Measurements from ENCODE around the gene GLUD1.

The GLUD1 gene

DNA sequence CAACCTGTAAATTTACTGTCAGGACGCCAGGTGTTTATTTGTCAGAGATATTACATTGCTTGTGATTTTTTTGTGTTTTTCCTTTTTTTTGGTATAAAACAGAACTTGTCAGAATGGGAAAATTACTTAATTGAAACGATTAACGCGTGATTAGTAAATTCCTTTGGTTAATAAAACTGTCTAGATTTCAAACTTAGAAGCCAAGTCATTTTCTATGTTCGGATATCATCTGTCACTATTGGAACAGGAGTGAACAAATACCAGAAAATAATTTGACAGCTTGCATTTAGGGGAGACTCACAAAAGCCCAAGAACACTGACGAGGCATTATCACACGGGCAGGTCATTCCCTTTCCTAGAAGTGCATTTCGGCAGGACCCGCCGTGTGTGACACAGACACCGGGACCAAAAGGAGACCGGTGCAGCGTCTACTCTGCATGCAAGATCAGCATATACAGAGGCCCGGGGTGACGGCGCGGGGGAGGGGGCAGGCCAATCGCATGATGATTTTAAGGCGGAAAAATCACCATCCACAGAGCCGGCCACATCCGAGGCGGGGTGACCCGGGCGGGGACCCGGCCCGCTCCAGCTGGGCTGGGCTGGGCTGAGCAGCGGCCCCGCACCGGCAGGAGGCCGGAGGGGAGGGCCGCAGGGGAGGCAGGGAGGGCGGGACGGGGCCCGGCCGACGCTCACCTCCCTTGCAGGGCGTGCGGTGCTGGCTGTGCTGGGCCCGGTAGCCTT is 841 bp downstream of the GLUD1 start:
- TF ChIP-seq ISL1 (CRISPR knock-in tag; IDR thresholded peaks at IDR 0.05): no peak
- peak; percentile 30 for ATAC-seq

- no peak for ATAC-seq
Observed at GRCh38 chr10:87092861-87093631, 1.6 kb downstream of the GLUD1 start.

DNA sequence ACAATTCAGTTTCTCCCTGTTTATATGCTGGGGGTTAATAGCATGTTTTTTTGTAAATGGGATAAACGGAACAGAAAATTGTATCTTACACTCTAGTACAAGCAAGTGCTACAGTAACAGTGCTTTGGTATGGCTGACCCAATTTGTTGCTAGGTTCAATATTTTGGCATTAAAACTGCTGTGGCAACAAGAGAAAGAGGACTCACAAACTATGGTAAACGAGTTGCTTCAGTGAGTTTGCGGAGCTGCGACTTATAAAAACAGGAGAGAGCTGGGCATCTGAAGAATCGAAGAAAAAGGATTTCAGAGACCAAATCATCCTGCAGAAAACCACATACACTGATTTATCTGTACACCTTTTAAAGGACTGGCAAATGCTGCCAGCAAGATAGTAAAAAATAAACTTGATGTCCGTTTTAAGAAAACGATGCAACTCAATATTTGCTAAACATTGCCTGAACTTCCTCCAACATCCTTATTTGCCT is 2.2 kb downstream of the GLUD1 start:
- no peak for ATAC-seq
- TF ChIP-seq BACH2 (CRISPR knock-in tag; IDR thresholded peaks at IDR 0.05; ENCODE audit: borderline replicate concordance): no peak
- TF ChIP-seq TOX (CRISPR knock-in tag; IDR thresholded peaks at IDR 0.05; ENCODE audit: borderline replicate concordance): no peak
- no peak for TF ChIP-seq ZC3H10 (CRISPR knock-in tag; IDR thresholded peaks at IDR 0.05)
- TF ChIP-seq CSDC2 (CRISPR knock-in tag; IDR thresholded peaks at IDR 0.05): no peak
- TF ChIP-seq PATZ1 (CRISPR knock-in tag; IDR thresholded peaks at IDR 0.05; ENCODE audit: borderline replicate concordance): no peak
- no peak for TF ChIP-seq POU6F1 (CRISPR knock-in tag; IDR thresholded peaks at IDR 0.05; ENCODE audit: borderline replicate concordance, low read depth)
- no peak for TF ChIP-seq RARB (CRISPR knock-in tag; IDR thresholded peaks at IDR 0.05)
- TF ChIP-seq ARNTL (CRISPR knock-in tag; IDR thresholded peaks at IDR 0.05; ENCODE audit: borderline replicate concordance, low read depth): no peak
- no peak for TF ChIP-seq ZFP30 (CRISPR knock-in tag; IDR thresholded peaks at IDR 0.05)
- TF ChIP-seq ZNF8 (CRISPR knock-in tag; IDR thresholded peaks at IDR 0.05): no peak
- no peak for TF ChIP-seq OSR1 (CRISPR knock-in tag; IDR thresholded peaks at IDR 0.05)
- TF ChIP-seq ZNF70 (CRISPR knock-in tag; IDR thresholded peaks at IDR 0.05): no peak
- TF ChIP-seq SNAI2 (CRISPR knock-in tag; IDR thresholded peaks at IDR 0.05): no peak

More at GRCh38 chr10:87092861-87093631, 1.6 kb downstream of the GLUD1 start:
- TF ChIP-seq ARNTL (CRISPR knock-in tag; IDR thresholded peaks at IDR 0.05; ENCODE audit: borderline replicate concordance, low read depth) (no peak), ZNF70 (CRISPR knock-in tag; IDR thresholded peaks at IDR 0.05) (no peak)

- no peak for TF ChIP-seq ZFP30 (CRISPR knock-in tag; IDR thresholded peaks at IDR 0.05)
- no peak for TF ChIP-seq SNAI2 (CRISPR knock-in tag; IDR thresholded peaks at IDR 0.05)
- no peak for TF ChIP-seq ESRRG (CRISPR knock-in tag; IDR thresholded peaks at IDR 0.05)
- TF ChIP-seq, protein P1, sequence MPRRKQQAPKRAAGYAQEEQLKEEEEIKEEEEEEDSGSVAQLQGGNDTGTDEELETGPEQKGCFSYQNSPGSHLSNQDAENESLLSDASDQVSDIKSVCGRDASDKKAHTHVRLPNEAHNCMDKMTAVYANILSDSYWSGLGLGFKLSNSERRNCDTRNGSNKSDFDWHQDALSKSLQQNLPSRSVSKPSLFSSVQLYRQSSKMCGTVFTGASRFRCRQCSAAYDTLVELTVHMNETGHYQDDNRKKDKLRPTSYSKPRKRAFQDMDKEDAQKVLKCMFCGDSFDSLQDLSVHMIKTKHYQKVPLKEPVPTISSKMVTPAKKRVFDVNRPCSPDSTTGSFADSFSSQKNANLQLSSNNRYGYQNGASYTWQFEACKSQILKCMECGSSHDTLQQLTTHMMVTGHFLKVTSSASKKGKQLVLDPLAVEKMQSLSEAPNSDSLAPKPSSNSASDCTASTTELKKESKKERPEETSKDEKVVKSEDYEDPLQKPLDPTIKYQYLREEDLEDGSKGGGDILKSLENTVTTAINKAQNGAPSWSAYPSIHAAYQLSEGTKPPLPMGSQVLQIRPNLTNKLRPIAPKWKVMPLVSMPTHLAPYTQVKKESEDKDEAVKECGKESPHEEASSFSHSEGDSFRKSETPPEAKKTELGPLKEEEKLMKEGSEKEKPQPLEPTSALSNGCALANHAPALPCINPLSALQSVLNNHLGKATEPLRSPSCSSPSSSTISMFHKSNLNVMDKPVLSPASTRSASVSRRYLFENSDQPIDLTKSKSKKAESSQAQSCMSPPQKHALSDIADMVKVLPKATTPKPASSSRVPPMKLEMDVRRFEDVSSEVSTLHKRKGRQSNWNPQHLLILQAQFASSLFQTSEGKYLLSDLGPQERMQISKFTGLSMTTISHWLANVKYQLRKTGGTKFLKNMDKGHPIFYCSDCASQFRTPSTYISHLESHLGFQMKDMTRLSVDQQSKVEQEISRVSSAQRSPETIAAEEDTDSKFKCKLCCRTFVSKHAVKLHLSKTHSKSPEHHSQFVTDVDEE (CRISPR knock-in tag; IDR thresholded peaks at IDR 0.05): no peak
- TF ChIP-seq PATZ1 (CRISPR knock-in tag; IDR thresholded peaks at IDR 0.05; ENCODE audit: borderline replicate concordance): no peak
- TF ChIP-seq TCF4 (CRISPR knock-in tag; IDR thresholded peaks at IDR 0.05; ENCODE audit: borderline replicate concordance): no peak
- no peak for TF ChIP-seq ARNTL (CRISPR knock-in tag; IDR thresholded peaks at IDR 0.05; ENCODE audit: borderline replicate concordance, low read depth)
- no peak for TF ChIP-seq ZC3H10 (CRISPR knock-in tag; IDR thresholded peaks at IDR 0.05)
- no peak for TF ChIP-seq ZNF565 (CRISPR knock-in tag; conservative IDR thresholded peaks at IDR 0.05; ENCODE audit: low read depth)
- no peak for ATAC-seq
Observed at GRCh38 chr10:87090779-87091178, 3.9 kb downstream of the GLUD1 start.

Measured in SK-N-SH treated with all-trans-retinoic acid at 6 μM for 48 hours (cell line).